Neuronal stem cell (in vitro differentiated cells): Measurements from ENCODE around the gene MEGF10.

Source experiments
- DNase-seq: peaks from one replicate; pipeline ENCODE4 v3.0.0-alpha.2; 2013; ENCODE audit warnings: low spot score
- H2AFZ ChIP-seq: one replicate; pipeline ENCODE4 v1.6.1; 2013; ENCODE audit warnings: mild to moderate bottlenecking, low read length, inconsistent platforms
- H2AK5ac ChIP-seq: 2 replicates; pipeline ENCODE4 v1.6.1; 2013; ENCODE audit warnings: low read depth, mild to moderate bottlenecking, inconsistent platforms, low read length, moderate library complexity, mixed read lengths
- H2BK120ac ChIP-seq: 2 replicates; pipeline ENCODE4 v1.6.1; 2013; ENCODE audit warnings: low read depth, mild to moderate bottlenecking, inconsistent platforms, low read length, moderate library complexity, mixed read lengths
- H2BK12ac ChIP-seq: one replicate; pipeline ENCODE4 v1.6.1; 2013; ENCODE audit warnings: low read length, inconsistent platforms
- H2BK15ac ChIP-seq: 2 replicates; pipeline ENCODE4 v1.6.1; 2013; ENCODE audit warnings: mild to moderate bottlenecking, low read length, inconsistent platforms, mixed read lengths
- H2BK5ac ChIP-seq: one replicate; pipeline ENCODE4 v1.6.1; 2013; ENCODE audit warnings: inconsistent platforms, mild to moderate bottlenecking, low read length, moderate library complexity
- H3K14ac ChIP-seq: one replicate; pipeline ENCODE4 v1.6.1; 2013; ENCODE audit warnings: low read length, inconsistent platforms
- H3K18ac ChIP-seq: 2 replicates; pipeline ENCODE4 v1.6.1; 2013; ENCODE audit warnings: low read length, inconsistent platforms
- H3K23ac ChIP-seq: 2 replicates; pipeline ENCODE4 v1.6.1; 2013; ENCODE audit warnings: low read depth, mild to moderate bottlenecking, mixed read lengths, low read length, inconsistent platforms; ENCODE audit not compliant: poor library complexity
- H3K27ac ChIP-seq: replicated peaks from 3 replicates; pipeline ENCODE4 v1.5.1; 2013; ENCODE audit warnings: low read length, inconsistent platforms
- H3K27me3 ChIP-seq, 3 experiments: 2 replicates each; pipeline ENCODE4 v1.6.1; 2013; ENCODE audit warnings: low read length in 3 of 3, mild to moderate bottlenecking in 2 of 3, inconsistent platforms in 1 of 3, low read depth in 1 of 3, mixed read lengths in 1 of 3, moderate library complexity in 1 of 3; ENCODE audit not compliant: control insufficient read depth in 3 of 3, insufficient read depth in 3 of 3
- H3K36me3 ChIP-seq, 2 donors: replicated peaks in 1 of 2; 2 replicates each; pipeline ENCODE4 v1.6.1; 2013; ENCODE audit warnings: low read length in 2 of 2; ENCODE audit not compliant: control insufficient read depth in 2 of 2, insufficient read depth in 2 of 2
- H3K4ac ChIP-seq: 2 replicates; pipeline ENCODE4 v1.6.1; 2013; ENCODE audit warnings: inconsistent platforms, mild to moderate bottlenecking, low read length, moderate library complexity
- H3K4me1 ChIP-seq, 2 donors: 1 replicate in 1 of 2; 2 replicates in 1 of 2; pipeline ENCODE4 v1.6.1; 2013; ENCODE audit warnings: low read length in 2 of 2, low read depth in 1 of 2; ENCODE audit not compliant: control insufficient read depth in 2 of 2, insufficient read depth in 1 of 2
- H3K4me2 ChIP-seq: one replicate; pipeline ENCODE4 v1.6.1; 2013; ENCODE audit warnings: mild to moderate bottlenecking, low read length, inconsistent platforms; ENCODE audit not compliant: insufficient read depth, poor library complexity, severe bottlenecking
- H3K4me3 ChIP-seq, 2 donors: 2 replicates each; pipeline ENCODE4 v1.5.1; 2013; ENCODE audit warnings: low read length in 2 of 2, mild to moderate bottlenecking in 2 of 2, inconsistent platforms in 1 of 2, moderate library complexity in 1 of 2
- H3K79me1 ChIP-seq: one replicate; pipeline ENCODE4 v1.6.1; 2013; ENCODE audit warnings: low read depth, mild to moderate bottlenecking, inconsistent platforms, low read length, moderate library complexity
- H3K9ac ChIP-seq: one replicate; pipeline ENCODE4 v1.6.1; 2013; ENCODE audit warnings: mild to moderate bottlenecking, low read depth, low read length, inconsistent platforms; ENCODE audit not compliant: poor library complexity
- H3K9me3 ChIP-seq, 2 donors: replicated peaks in 1 of 2; 2 replicates each; pipeline versions ENCODE3 to v1.6.1; 2013; ENCODE audit warnings: low read length in 2 of 2, mild to moderate bottlenecking in 2 of 2, inconsistent platforms in 1 of 2, low read depth in 1 of 2, mixed read lengths in 1 of 2, moderate library complexity in 1 of 2; ENCODE audit not compliant: control insufficient read depth in 2 of 2, insufficient read depth in 1 of 2
- H4K8ac ChIP-seq: one replicate; pipeline ENCODE4 v1.6.1; 2013; ENCODE audit warnings: low read depth, mild to moderate bottlenecking, inconsistent platforms, low read length, moderate library complexity
- H4K91ac ChIP-seq: one replicate; pipeline ENCODE4 v1.6.1; 2013; ENCODE audit warnings: low read length, low read depth, mild to moderate bottlenecking, inconsistent platforms; ENCODE audit not compliant: poor library complexity
- WGBS, 2 donors: extraction: QIAGEN DNeasy Blood & Tissue Kit; methylation state at CpG; one replicate each; pipeline ENCODE4 v1.1.7; 2013; ENCODE audit warnings: missing lambda C conversion rate in 2 of 2, mixed read lengths in 1 of 2; ENCODE audit not compliant: insufficient read length in 2 of 2, insufficient replicate concordance in 1 of 2; ENCODE audit errors: extremely low coverage in 2 of 2; 5-methylcytosine and 5-hydroxymethylcytosine counted together

Gene MEGF10

GRCh38 chr5:127358284-127358683 lies 67.7 kb downstream of the MEGF10 start:
- no CpG with 5 or more reads among the region's 2 CpGs for WGBS, 2 donors
- Histone ChIP-seq H3K14ac (no peak overlapping the region), H2BK120ac (no peak overlapping the region), H4K8ac (no peak overlapping the region), H3K9me3 (no peaks in the 10 kb centered on the region), H3K27ac (no peak overlapping the region), H2AFZ (peak overlapping the region; percentile 12), H3K4ac (no peak overlapping the region), H3K23ac (no peak overlapping the region), H4K91ac (no peak overlapping the region), H3K9ac (no peak overlapping the region), H3K18ac (no peak overlapping the region), H2AK5ac (no peak overlapping the region), H3K79me1 (no peaks in the 10 kb centered on the region), H3K4me2 (no peak overlapping the region), H3K36me3 (no peaks in the 10 kb centered on the region), H2BK12ac (no peak overlapping the region), H3K27me3 (no peaks in the 10 kb centered on the region), H3K4me1 (peaks cover 0 to 17% of the 10 kb centered on the region in 2 donors), H2BK15ac (no peak overlapping the region), H2BK5ac (no peak overlapping the region), H3K4me3 (no peak overlapping the region)
- DNase-seq, result no peak

DNA sequence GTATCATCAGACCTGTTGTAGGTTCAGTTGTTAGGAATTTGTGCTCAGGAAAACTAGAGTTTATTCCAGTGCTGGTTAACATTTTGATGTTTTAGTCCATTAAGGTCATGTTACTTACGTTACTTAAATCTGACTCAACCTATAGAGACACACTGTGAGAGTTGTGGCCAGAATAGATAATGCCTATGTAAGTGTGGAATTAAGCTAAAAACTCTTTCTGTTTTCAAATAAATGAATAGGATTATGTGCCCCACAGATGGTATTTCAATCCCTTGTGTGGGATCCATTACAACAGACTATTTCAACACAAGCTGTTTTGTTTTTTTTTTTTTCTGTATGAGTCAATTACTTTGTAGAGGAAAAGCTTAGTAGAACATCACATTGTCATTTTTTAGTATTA lies 68.1 kb downstream of the MEGF10 start:
- WGBS, 2 donors, result no CpG with 5 or more reads among the region's 1 CpG
- Histone ChIP-seq H2BK120ac (no peak overlapping the region), H2BK15ac (no peak overlapping the region), H3K79me1 (no peaks in the 10 kb centered on the region), H4K8ac (no peak overlapping the region), H3K23ac (no peak overlapping the region), H2BK5ac (no peak overlapping the region), H3K27ac (no peak overlapping the region), H3K36me3 (no peaks in the 10 kb centered on the region), H3K4ac (no peak overlapping the region), H2BK12ac (no peak overlapping the region), H4K91ac (no peak overlapping the region), H3K27me3 (no peaks in the 10 kb centered on the region), H3K4me1 (peaks cover 0 to 17% of the 10 kb centered on the region in 2 donors), H3K4me2 (no peak overlapping the region), H2AFZ (no peak overlapping the region), H2AK5ac (no peak overlapping the region), H3K9ac (no peak overlapping the region), H3K18ac (no peak overlapping the region), H3K4me3 (no peak overlapping the region), H3K9me3 (no peaks in the 10 kb centered on the region), H3K14ac (no peak overlapping the region)
- no peak for DNase-seq

DNA sequence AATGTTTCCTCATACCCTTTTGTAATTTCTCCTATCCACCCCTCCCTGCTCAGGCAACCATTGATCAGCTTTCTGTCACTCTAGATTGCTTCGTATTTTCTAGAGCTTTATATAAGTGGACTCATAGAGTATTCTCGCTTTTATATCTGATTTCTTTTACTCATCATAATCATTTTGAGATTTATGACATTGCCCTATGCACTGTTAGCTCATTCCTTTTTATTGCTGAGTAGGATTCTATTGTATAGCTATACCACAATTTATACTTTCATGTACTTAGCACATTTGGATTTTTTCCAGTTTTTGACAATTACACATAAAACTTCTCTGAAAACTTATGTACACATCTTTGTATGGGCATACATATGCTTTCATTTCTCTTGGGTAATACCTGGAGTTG lies 68.9 kb downstream of the MEGF10 start:
- Histone ChIP-seq H3K4me1 (peaks cover 0 to 17% of the 10 kb centered on the region in 2 donors), H2BK15ac (no peak overlapping the region), H3K79me1 (no peaks in the 10 kb centered on the region), H4K91ac (no peak overlapping the region), H3K4me2 (no peak overlapping the region), H3K9me3 (no peaks in the 10 kb centered on the region), H3K4me3 (no peak overlapping the region), H3K4ac (no peak overlapping the region), H2AFZ (no peak overlapping the region), H3K14ac (no peak overlapping the region), H3K27me3 (no peaks in the 10 kb centered on the region), H2BK12ac (no peak overlapping the region), H3K27ac (no peak overlapping the region), H3K23ac (no peak overlapping the region), H3K36me3 (no peaks in the 10 kb centered on the region), H2AK5ac (no peak overlapping the region), H2BK120ac (no peak overlapping the region), H4K8ac (no peak overlapping the region), H2BK5ac (no peak overlapping the region), H3K18ac (no peak overlapping the region), H3K9ac (no peak overlapping the region)
- DNase-seq, result no peak
- WGBS, 2 donors, result no CpG with 5 or more reads among the region's 2 CpGs

DNA sequence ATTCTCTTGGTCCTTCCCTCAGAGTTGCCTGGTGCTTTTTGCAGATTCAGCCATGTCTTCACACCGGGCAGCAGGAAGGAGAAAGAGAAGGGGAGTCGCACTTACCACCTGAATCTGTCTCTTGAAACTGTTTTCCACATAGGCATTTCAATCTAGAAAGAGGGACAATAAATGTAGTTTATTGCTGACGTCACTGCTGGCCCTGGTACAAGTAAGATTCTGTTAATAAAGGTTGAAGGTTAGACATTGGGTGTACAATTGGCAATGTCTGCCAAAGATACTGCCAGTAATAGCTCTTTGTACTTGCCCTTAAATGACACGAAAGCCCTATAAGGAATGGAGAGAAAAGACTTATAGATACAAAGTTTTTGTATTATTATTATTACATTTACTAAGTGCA lies 72.8 kb downstream of the MEGF10 start:
- no peak overlapping the region for H3K23ac ChIP-seq
- no peak overlapping the region for H4K91ac ChIP-seq
- H3K9me3 ChIP-seq, result no peaks in the 10 kb centered on the region
- H2BK120ac ChIP-seq, result no peak overlapping the region
- H3K18ac ChIP-seq, result no peak overlapping the region
- no peak overlapping the region for H3K4me2 ChIP-seq
- H3K27me3 ChIP-seq, result no peaks in the 10 kb centered on the region
- H2BK15ac ChIP-seq, result no peak overlapping the region
- no peak overlapping the region for H3K9ac ChIP-seq
- H3K36me3 ChIP-seq, result no peaks in the 10 kb centered on the region
- WGBS, 2 donors, result no CpG with 5 or more reads among the region's 4 CpGs
- no peak overlapping the region for H3K14ac ChIP-seq
- H3K4me3 ChIP-seq, result no peak overlapping the region
- H4K8ac ChIP-seq, result no peak overlapping the region
- H3K27ac ChIP-seq, result no peak overlapping the region
- no peak overlapping the region for H2BK12ac ChIP-seq
- no peak for DNase-seq
- H2BK5ac ChIP-seq, result no peak overlapping the region
- no peak overlapping the region for H3K4ac ChIP-seq
- no peaks in the 10 kb centered on the region for H3K4me1 ChIP-seq
- H2AFZ ChIP-seq, result no peak overlapping the region
- H3K79me1 ChIP-seq, result no peaks in the 10 kb centered on the region
- no peak overlapping the region for H2AK5ac ChIP-seq
